D721Med (cell line): Measurements from ENCODE around the gene ERO1B.

ENCODE experiments used
- DNase-seq: peaks from one replicate; pipeline ENCODE4 v3.0.0; 2011; ENCODE audit warnings: low spot score; ENCODE audit not compliant: insufficient read length
- FAIRE-seq: peaks from 2 replicates; lab custom pipeline; 2011; peaks lifted over from hg19 to GRCh38; lab: Jason Lieb, UNC
- TF ChIP-seq, protein P1 (sequence below): IDR thresholded peaks from 2 replicates; pipeline ENCODE4 v1.5.1; 2012; ENCODE audit warnings: mild to moderate bottlenecking, control low read depth; ENCODE audit not compliant: insufficient read depth; ENCODE audit errors: missing control alignments

Gene ERO1B

DNA sequence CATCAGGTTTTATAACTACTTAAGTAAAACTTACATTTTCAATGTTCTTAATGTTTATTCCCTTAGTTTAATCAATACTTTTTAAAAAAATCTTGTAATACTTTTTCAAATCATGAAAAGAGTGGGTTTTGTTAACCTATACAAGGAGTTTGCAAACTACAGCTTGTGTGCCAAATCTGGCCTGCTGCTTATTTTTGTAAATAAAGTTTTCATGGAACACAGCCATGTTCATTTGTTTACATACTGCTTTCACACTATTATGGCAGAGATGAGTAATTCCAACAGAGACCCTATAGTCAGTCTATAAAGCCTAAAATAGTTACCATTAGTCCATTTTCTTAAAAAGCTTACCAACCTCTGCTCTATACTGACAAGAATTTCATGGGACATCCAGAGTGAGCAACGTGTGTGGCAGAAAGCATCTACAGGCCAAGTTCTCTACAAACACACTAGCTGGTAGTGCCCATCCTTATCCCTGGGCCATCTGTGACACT, 42.6 kb downstream of the ERO1B start:
- no peak for DNase-seq
- FAIRE-seq: no peak
- TF ChIP-seq, protein P1, sequence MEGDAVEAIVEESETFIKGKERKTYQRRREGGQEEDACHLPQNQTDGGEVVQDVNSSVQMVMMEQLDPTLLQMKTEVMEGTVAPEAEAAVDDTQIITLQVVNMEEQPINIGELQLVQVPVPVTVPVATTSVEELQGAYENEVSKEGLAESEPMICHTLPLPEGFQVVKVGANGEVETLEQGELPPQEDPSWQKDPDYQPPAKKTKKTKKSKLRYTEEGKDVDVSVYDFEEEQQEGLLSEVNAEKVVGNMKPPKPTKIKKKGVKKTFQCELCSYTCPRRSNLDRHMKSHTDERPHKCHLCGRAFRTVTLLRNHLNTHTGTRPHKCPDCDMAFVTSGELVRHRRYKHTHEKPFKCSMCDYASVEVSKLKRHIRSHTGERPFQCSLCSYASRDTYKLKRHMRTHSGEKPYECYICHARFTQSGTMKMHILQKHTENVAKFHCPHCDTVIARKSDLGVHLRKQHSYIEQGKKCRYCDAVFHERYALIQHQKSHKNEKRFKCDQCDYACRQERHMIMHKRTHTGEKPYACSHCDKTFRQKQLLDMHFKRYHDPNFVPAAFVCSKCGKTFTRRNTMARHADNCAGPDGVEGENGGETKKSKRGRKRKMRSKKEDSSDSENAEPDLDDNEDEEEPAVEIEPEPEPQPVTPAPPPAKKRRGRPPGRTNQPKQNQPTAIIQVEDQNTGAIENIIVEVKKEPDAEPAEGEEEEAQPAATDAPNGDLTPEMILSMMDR: no peak

DNA sequence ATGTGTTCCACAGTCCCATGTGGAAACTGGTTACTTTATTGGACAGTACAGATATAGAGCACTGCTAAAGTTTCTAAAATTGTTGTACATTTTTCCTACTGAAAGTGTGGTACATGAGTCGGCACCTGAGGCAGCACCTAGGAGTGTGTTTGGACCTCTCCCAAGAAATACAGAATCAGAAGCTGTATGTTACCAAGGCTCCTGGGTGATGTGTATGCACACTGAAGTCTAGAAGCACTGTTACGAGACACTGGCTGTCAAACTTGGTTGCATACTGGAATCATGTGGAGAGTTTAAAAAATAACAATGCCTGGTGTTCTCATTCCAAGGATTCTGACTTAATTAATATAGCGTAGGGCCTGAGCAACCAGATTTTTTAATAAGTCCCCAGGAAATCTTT, 46.6 kb downstream of the ERO1B start:
- FAIRE-seq: peak; percentile 41
- no peak for DNase-seq
- TF ChIP-seq, protein P1: no peak

DNA sequence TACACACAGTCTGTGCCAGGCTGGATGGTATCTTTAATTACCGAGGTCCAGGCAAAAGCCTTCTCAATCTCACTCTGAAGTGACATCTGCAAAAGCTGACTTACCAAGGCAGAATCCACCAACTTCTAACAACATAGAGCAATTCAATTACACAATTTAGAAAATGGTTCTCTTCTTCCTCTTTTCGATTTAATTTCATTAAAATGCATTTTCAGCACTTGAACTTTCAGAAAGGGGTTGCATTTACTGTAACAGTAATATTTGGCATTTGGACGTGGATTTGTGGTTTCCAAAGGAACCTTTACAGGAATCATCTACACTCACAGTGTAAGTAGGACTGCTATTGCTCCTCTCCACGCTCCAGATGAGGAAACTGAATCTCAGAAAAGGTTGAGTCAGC, 53.3 kb downstream of the ERO1B start:
- TF ChIP-seq, protein P1: no peak
- DNase-seq: no peak
- no peak for FAIRE-seq

DNA sequence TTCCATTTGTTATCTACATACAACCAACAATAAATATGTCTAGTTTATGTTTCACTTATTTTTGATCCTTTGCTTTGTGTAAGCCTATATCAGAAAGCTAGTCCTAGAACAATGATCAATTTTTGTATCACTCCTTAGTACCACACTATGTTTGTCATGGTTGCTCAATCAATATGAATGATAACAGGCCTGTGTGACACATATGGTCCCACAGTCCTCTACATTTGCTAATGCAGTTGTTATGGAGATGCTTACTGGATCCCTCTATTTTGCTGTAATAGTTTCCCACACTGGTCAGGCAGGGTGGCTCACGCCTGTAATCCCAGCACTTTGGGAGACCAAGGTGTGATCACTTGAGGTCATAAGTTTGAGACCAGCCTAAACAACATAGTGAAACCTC, 59.1 kb downstream of the ERO1B start:
- FAIRE-seq (peak; percentile 87), DNase-seq (no peak)
- TF ChIP-seq, protein P1: no peak

DNA sequence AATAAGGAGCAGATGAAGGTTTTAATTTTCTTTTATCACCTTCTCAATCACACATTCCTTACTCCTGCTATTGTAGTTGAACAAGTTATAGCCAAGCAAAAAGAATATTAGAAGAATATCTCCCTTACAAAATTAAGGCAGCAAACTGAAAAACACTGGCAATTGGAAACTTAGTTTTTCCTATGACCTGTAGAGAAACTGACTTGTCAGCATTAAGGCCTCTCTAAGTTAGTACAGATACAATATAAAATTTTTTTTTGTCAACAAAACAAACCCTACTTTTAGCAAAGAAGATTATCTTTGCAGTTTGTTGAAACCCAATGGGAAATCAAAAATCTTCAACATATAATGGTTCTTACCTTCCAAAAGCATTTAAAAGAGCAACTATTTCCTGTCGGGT, 61.3 kb downstream of the ERO1B start:
- no peak for FAIRE-seq

DNA sequence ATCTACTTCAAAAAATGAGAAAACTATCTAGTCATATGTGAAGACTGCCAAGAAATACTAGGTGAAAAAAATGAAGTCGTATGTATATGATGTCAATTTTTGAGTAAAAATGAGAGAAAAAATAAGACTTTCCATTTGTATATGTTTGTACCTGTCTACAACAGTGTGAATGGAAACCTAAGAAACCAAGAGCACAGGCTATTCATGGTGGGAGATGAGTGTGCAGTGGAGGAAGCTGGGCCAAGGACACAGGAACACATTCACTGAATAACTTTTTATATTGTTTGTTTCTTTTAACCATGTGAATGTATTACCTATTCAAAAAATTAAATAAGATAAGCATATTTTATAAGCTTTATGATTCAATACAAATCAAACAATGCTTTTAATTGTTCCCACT, 67.0 kb downstream of the ERO1B start:
- TF ChIP-seq, protein P1: no peak
- no peak for DNase-seq
- FAIRE-seq: no peak

More for the DNA sequence above, 61.3 kb downstream of the ERO1B start:
- no peak for DNase-seq
- TF ChIP-seq, protein P1: no peak

DNA sequence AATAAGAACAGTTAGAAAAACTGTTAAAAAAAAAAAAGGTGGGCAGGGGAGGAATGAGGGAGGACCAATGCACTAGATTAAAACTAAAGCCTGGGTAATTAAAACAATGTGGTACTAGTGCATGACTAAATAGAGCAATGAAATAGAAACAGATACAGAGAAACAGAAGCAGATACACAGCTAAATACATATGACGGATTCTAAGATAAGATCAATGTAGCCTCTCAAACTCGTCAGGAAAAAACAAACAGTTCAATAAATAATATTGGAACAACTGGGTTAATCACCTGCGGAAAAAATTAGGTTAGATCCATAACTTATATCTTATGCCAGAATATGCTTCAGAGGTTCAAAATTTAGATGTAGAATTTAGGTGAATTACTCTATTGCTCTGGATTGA, 68.2 kb downstream of the ERO1B start:
- TF ChIP-seq, protein P1: no peak
- no peak for FAIRE-seq
- DNase-seq: no peak
